ENCODE measurements around the gene MYO18B. TPM values are rescaled to one million over a fixed set of nuclear protein-coding genes. Genes with fewer than 3 reads are reported as not detected.

MYO18B gene
- total and polyA plus RNA-seq, 2 of the 8 experiments (the other 6 are each of a cell fraction or from before 2014, with no cell fraction given): 0.62 to 0.78 TPM

GRCh38 chr22:25849522-25849921, 107.5 kb downstream of the MYO18B start:
- Histone ChIP-seq H4K5ac (ENCODE audit: insufficient read length, low read depth, low read length) (no peak overlapping the region), H3K36me3 (ENCODE audit: control insufficient read depth in 2 of 4, insufficient read depth in 4 of 4, low read length in 3 of 4) (no peaks in the 10 kb centered on the region), H4K91ac (replicated peaks; ENCODE audit: insufficient read length, low read length) (no peak overlapping the region), H3K9ac (replicated peaks in 1 of 4; ENCODE audit: extremely low read depth in 1 of 4, low read depth in 3 of 4, low read length in 3 of 4) (no peak overlapping the region), H3K79me1 (ENCODE audit: low read depth, low read length) (no peaks in the 10 kb centered on the region), H3K23me2 (ENCODE audit: low read depth, low read length) (no peaks in the 10 kb centered on the region), H3K27me3 (replicated peaks in 1 of 4; ENCODE audit: control insufficient read depth in 3 of 4, extremely low read depth in 1 of 4, insufficient read depth in 3 of 4, low read length in 3 of 4) (no peaks in the 10 kb centered on the region), H2BK15ac (ENCODE audit: low read length) (no peak overlapping the region), H3K4me2 (ENCODE audit: insufficient read depth in 1 of 2, low read depth in 2 of 2, low read length in 2 of 2) (no peak overlapping the region), H3K9me3 (ENCODE audit: insufficient read depth in 2 of 2, low read depth in 1 of 2, low read length in 1 of 2) (no peaks in the 10 kb centered on the region), H4K8ac (ENCODE audit: extremely low read depth, insufficient read depth, low read length) (no peak overlapping the region), H3K27ac (ENCODE audit: low read depth, low read length) (no peak overlapping the region), H2AFZ (ENCODE audit: low read length) (no peak overlapping the region), H3K4ac (replicated peaks; ENCODE audit: insufficient read length, low read depth, low read length) (no peak overlapping the region), H3K56ac (replicated peaks; ENCODE audit: insufficient read length, low read depth, low read length) (no peak overlapping the region), H3K14ac (ENCODE audit: insufficient read length) (no peak overlapping the region), H2BK5ac (ENCODE audit: low read depth, low read length) (no peak overlapping the region), H3K4me1 (replicated peaks in 1 of 4; ENCODE audit: control insufficient read depth in 3 of 4, insufficient read depth in 4 of 4, low read length in 3 of 4) (peaks cover 0 to 3% (median 0%) of the 10 kb centered on the region in 4 experiments; a peak in 1 of 7 replicates), H2BK20ac (ENCODE audit: low read length) (no peak overlapping the region), H2BK120ac (replicated peaks; ENCODE audit: low read depth, low read length) (no peak overlapping the region), H2AK5ac (ENCODE audit: low read depth, low read length) (no peak overlapping the region), H3K4me3 (ENCODE audit: extremely low read depth in 1 of 4, insufficient read depth in 2 of 4, low read depth in 3 of 4, low read length in 4 of 4) (no peak overlapping the region), H3K18ac (ENCODE audit: extremely low read depth, low read length) (no peak overlapping the region), H2BK12ac (ENCODE audit: low read depth, low read length) (no peak overlapping the region), H3K79me2 (ENCODE audit: control insufficient read depth in 1 of 2, insufficient read depth in 2 of 2, low read length in 2 of 2) (no peaks in the 10 kb centered on the region), H4K20me1 (replicated peaks in 1 of 2; ENCODE audit: control insufficient read depth in 1 of 2, insufficient read depth in 2 of 2, low read length in 2 of 2) (no peaks in the 10 kb centered on the region), H3K23ac (ENCODE audit: insufficient read length) (no peak overlapping the region)
- WGBS, 2 experiments (ENCODE audit: extremely low coverage in 1 of 2, insufficient coverage in 1 of 2, insufficient read length in 1 of 2, insufficient replicate concordance in 2 of 2, low coverage in 1 of 2, low lambda C conversion rate in 2 of 2, missing lambda C conversion rate in 1 of 2): 92% methylated on average over 6 of the region's 6 CpGs; no CpG with 5 or more reads in 1 of the 2 experiments
- no peak for DNase-seq (ENCODE audit: low read depth in 1 of 2, low spot score in 2 of 2)
- ChIA-PET CTCF (ENCODE audit: partially characterized antibody) (interaction anchor here (1.0 to 1.5 kb wide), 2 partner anchors 54 to 323 kb away, joined by 3 to 5 read pairs; no protein-coding TSS in a partner anchor), POLR2A (ENCODE audit: partially characterized antibody) (no interaction called here)
- no peak for FAIRE-seq
- TF ChIP-seq USF2 (IDR thresholded peaks at IDR 0.05; ENCODE audit: low read length): no peak
- TF ChIP-seq CBX8 (IDR thresholded peaks at IDR 0.05; ENCODE audit: borderline replicate concordance, low read depth, low read length): no peak
- no peak for TF ChIP-seq RXRA (IDR thresholded peaks at IDR 0.05; ENCODE audit: insufficient read depth, low read depth, low read length)
- TF ChIP-seq POLR2AphosphoS5 (IDR thresholded peaks at IDR 0.05; ENCODE audit: low read depth, low read length): no peak
- TF ChIP-seq TAF7 (optimal IDR thresholded peaks at IDR 0.05; ENCODE audit: borderline replicate concordance, low read depth, low read length): no peak
- TF ChIP-seq CREB1 (IDR thresholded peaks at IDR 0.05): no peak
- TF ChIP-seq YY1 (IDR thresholded peaks at IDR 0.05; ENCODE audit: low read depth, low read length): no peak
- no peak for TF ChIP-seq SIX5 (IDR thresholded peaks at IDR 0.05; ENCODE audit: low read depth, low read length)
- no peak for TF ChIP-seq GABPA (IDR thresholded peaks at IDR 0.05; ENCODE audit: borderline replicate concordance, insufficient read depth, low read length)
- TF ChIP-seq KDM5A (IDR thresholded peaks at IDR 0.05; ENCODE audit: low read length): no peak
